Neural progenitor cell (in vitro differentiated cells): Measurements from ENCODE around the gene OCA2. TPM values are rescaled to one million over a fixed set of nuclear protein-coding genes. Genes with fewer than 3 reads are reported as not detected.

ENCODE experiments used
- DNase-seq: peaks from one replicate; pipeline ENCODE4 v3.0.0-alpha.2; 2016; ENCODE audit warnings: low spot score
- H2AFZ ChIP-seq: fragments of 200-600 bp; sonication (generic); replicated peaks from 2 replicates; pipeline ENCODE4 v1.6.1; 2016; ENCODE audit warnings: antibody characterized with exemption
- H3F3A ChIP-seq: fragments of 200-600 bp; sonication (generic); 2 replicates; pipeline ENCODE4 v1.6.1; 2016; ENCODE audit warnings: antibody characterized with exemption, low read depth
- H3K27ac ChIP-seq: fragments of 200-600 bp; sonication (generic); 2 replicates; pipeline ENCODE4 v1.5.1; 2016; ENCODE audit warnings: mild to moderate bottlenecking
- H3K27me3 ChIP-seq: fragments of 200-600 bp; sonication (generic); 2 replicates; pipeline ENCODE4 v1.6.1; 2016; ENCODE audit warnings: mild to moderate bottlenecking, moderate library complexity
- H3K36me3 ChIP-seq: fragments of 200-600 bp; sonication (generic); 2 replicates; pipeline ENCODE4 v1.5.1; 2016
- H3K4me1 ChIP-seq: fragments of 200-600 bp; sonication (generic); 2 replicates; pipeline ENCODE4 v1.6.1; 2016; ENCODE audit warnings: mixed run types
- H3K4me2 ChIP-seq: fragments of 200-600 bp; sonication (generic); 2 replicates; pipeline ENCODE4 v1.6.1; 2016
- H3K4me3 ChIP-seq: fragments of 200-600 bp; sonication (generic); 2 replicates; pipeline ENCODE4 v1.5.1; 2016
- H3K79me2 ChIP-seq: fragments of 200-600 bp; sonication (generic); 2 replicates; pipeline ENCODE4 v1.6.1; 2016; ENCODE audit warnings: low read depth
- H3K9ac ChIP-seq: fragments of 200-600 bp; sonication (generic); 2 replicates; pipeline ENCODE4 v1.6.1; 2016
- H3K9me3 ChIP-seq: fragments of 200-600 bp; sonication (generic); 2 replicates; pipeline ENCODE4 v1.5.1; 2016; ENCODE audit warnings: low read depth
- H4K20me1 ChIP-seq: fragments of 200-600 bp; sonication (generic); 2 replicates; pipeline ENCODE4 v1.6.1; 2016; ENCODE audit warnings: low read depth
- H3K27ac Mint-ChIP-seq: 3 replicates; pipeline ENCODE4 v1.8.0; 2021; ENCODE audit warnings: mixed read lengths
- H3K27me3 Mint-ChIP-seq: 2 replicates; pipeline ENCODE4 v1.8.0; 2022; ENCODE audit warnings: low read depth, mild to moderate bottlenecking, inconsistent platforms, moderate library complexity, mixed read lengths; ENCODE audit not compliant: insufficient read depth
- H3K36me3 Mint-ChIP-seq: 3 replicates; pipeline ENCODE4 v1.8.0; 2021; ENCODE audit warnings: mixed read lengths
- H3K4me1 Mint-ChIP-seq: 3 replicates; pipeline ENCODE4 v1.8.0; 2021; ENCODE audit warnings: mixed read lengths
- H3K4me3 Mint-ChIP-seq: 3 replicates; pipeline ENCODE4 v1.8.0; 2021; ENCODE audit warnings: mild to moderate bottlenecking, moderate library complexity, mixed read lengths
- H3K9me3 Mint-ChIP-seq: 3 replicates; pipeline ENCODE4 v1.8.0; 2020; ENCODE audit warnings: mixed read lengths
- CTCF ChIP-seq: fragments of 200-600 bp; sonication (generic); IDR thresholded peaks from 2 replicates; pipeline ENCODE4 v1.5.1; 2017; ENCODE audit warnings: antibody characterized with exemption, mild to moderate bottlenecking
- EZH2 ChIP-seq: fragments of 200-600 bp; sonication (generic); IDR thresholded peaks from 2 replicates; pipeline ENCODE4 v1.6.1; 2017; ENCODE audit warnings: antibody characterized with exemption, mild to moderate bottlenecking, moderate library complexity
- EZH2phosphoT487 ChIP-seq: fragments of 200-600 bp; sonication (generic); IDR thresholded peaks from 2 replicates; pipeline ENCODE4 v1.6.1; 2017; ENCODE audit warnings: antibody characterized with exemption
- total RNA-seq: library from RNA; depleted of rRNA; stranded (reverse); fragments of >200 nt; gene quantifications from 2 replicates; pipeline ENCODE4 v1.2.3, GENCODE V29; 2015; ENCODE audit warnings: low replicate concordance

OCA2 gene
- total RNA-seq, 1 donor from 2014 or later, result 1.0 TPM

- Histone ChIP-seq H3K4me1 (peaks cover 3% of the 10 kb centered on the region), H3K9ac (no peak overlapping the region), H3K27me3 (no peaks in the 10 kb centered on the region), H3K79me2 (no peaks in the 10 kb centered on the region), H2AFZ (no peak overlapping the region), H3K4me2 (no peak overlapping the region), H3K36me3 (no peaks in the 10 kb centered on the region), H4K20me1 (no peaks in the 10 kb centered on the region), H3K9me3 (no peaks in the 10 kb centered on the region), H3F3A (no peaks in the 10 kb centered on the region), H3K4me3 (no peak overlapping the region), H3K27ac (no peak overlapping the region)
- H3K36me3 Mint-ChIP-seq, result no peaks in the 10 kb centered on the region
- TF ChIP-seq EZH2 (no peak), CTCF (no peak), EZH2phosphoT487 (no peak)
- no peak overlapping the region for H3K27ac Mint-ChIP-seq
- H3K4me3 Mint-ChIP-seq, result no peak overlapping the region
- peaks cover 4% of the 10 kb centered on the region for H3K27me3 Mint-ChIP-seq
- DNase-seq, result no peak
- H3K4me1 Mint-ChIP-seq, result peaks cover under 1% of the 10 kb centered on the region
- peaks cover 3% of the 10 kb centered on the region for H3K9me3 Mint-ChIP-seq
These were observed 290.9 kb downstream of the OCA2 start for GRCh38 chr15:27808182-27808581.

- H3K4me1 ChIP-seq, result no peaks in the 10 kb centered on the region
- H3K9me3 ChIP-seq, result no peaks in the 10 kb centered on the region
- H3K27ac ChIP-seq, result no peak overlapping the region
- H3K27ac Mint-ChIP-seq, result no peak overlapping the region
- H3K27me3 ChIP-seq, result no peaks in the 10 kb centered on the region
- peaks cover 3% of the 10 kb centered on the region for H3K9me3 Mint-ChIP-seq
- H3K36me3 Mint-ChIP-seq, result no peaks in the 10 kb centered on the region
- H3K4me1 Mint-ChIP-seq, result no peaks in the 10 kb centered on the region
- H3K9ac ChIP-seq, result no peak overlapping the region
- H3K27me3 Mint-ChIP-seq, result peaks cover 4% of the 10 kb centered on the region
- H3K4me3 ChIP-seq, result no peak overlapping the region
- H3K79me2 ChIP-seq, result no peaks in the 10 kb centered on the region
- no peak overlapping the region for H2AFZ ChIP-seq
- no peaks in the 10 kb centered on the region for H3F3A ChIP-seq
- H3K36me3 ChIP-seq, result no peaks in the 10 kb centered on the region
- H3K4me2 ChIP-seq, result no peak overlapping the region
- H3K4me3 Mint-ChIP-seq, result no peak overlapping the region
- no peak for TF ChIP-seq CTCF
- no peak for TF ChIP-seq EZH2phosphoT487
- no peak for TF ChIP-seq EZH2
- no peak for DNase-seq
- H4K20me1 ChIP-seq, result no peaks in the 10 kb centered on the region
These were observed 291.8 kb downstream of the OCA2 start for GRCh38 chr15:27807335-27807734.

GRCh38 chr15:27806396-27806795 lies 292.7 kb downstream of the OCA2 start:
- Histone ChIP-seq H3K4me1 (no peaks in the 10 kb centered on the region), H3K27me3 (no peaks in the 10 kb centered on the region), H3K9me3 (no peaks in the 10 kb centered on the region), H2AFZ (no peak overlapping the region), H3F3A (no peaks in the 10 kb centered on the region), H3K27ac (no peak overlapping the region), H3K79me2 (no peaks in the 10 kb centered on the region), H4K20me1 (no peaks in the 10 kb centered on the region), H3K9ac (no peak overlapping the region), H3K4me3 (no peak overlapping the region), H3K36me3 (no peaks in the 10 kb centered on the region), H3K4me2 (no peak overlapping the region)
- Mint-ChIP-seq H3K9me3 (peaks cover 3% of the 10 kb centered on the region), H3K27me3 (peaks cover 4% of the 10 kb centered on the region), H3K4me1 (no peaks in the 10 kb centered on the region), H3K4me3 (no peak overlapping the region), H3K36me3 (no peaks in the 10 kb centered on the region), H3K27ac (no peak overlapping the region)
- DNase-seq, result no peak
- no peak for TF ChIP-seq EZH2phosphoT487
- TF ChIP-seq EZH2, result no peak
- TF ChIP-seq CTCF, result no peak
